NCI-H187 treated with DMSO at 0.1 percent for 48 hours (cell line): ENCODE measurements around the gene DRAXIN.

Experiments used
- DNase-seq: peaks from one replicate; lab custom pipeline; 2025; lab: John Stamatoyannopoulos, UW

The DRAXIN gene

GRCh38 chr1:11765661-11766428, 74.3 kb downstream of the DRAXIN start:
- no peak for DNase-seq

- no peak for DNase-seq
Observed at GRCh38 chr1:11766429-11766776, 74.9 kb downstream of the DRAXIN start.

DNA sequence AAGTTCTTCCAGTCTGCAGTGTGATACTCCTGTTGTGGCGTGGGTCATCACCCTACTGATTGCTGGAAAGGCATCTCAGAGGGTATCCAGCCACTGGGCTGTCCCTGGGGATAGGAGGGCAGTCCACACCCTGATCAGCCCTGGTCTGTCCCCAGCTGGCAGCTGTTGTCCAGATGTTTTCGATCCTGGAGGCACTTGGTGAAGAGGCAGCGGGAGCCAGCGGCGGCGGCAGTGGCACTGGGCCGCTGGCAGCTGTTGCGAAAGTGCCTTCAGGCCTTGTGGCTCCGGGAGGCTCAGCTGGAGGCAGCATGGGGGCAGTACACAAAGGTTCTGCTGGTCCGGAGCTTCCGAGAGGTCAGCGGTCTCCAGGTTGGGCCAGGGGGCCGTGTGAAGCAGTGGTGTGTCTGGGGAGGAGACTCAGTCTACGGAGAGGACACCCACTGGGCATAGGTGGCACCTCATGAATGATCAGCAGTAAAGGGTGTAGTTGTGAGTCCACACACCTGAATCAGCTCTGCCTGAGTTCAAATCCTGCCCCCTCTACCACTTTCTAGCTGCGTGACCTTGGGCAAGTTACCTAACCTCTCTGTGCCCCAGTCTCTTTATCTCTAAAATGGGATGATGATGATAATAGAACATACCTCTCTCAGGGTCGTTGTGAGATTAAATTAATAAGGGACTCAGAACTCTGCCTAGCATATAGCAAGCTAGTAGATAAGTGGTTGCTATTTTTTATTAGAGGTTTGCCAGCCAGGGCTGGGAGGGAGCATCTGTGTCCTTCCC, 76.6 kb downstream of the DRAXIN start:
- no peak for DNase-seq

GRCh38 chr1:11768821-11769220, 77.3 kb downstream of the DRAXIN start:
- no peak for DNase-seq

DNA sequence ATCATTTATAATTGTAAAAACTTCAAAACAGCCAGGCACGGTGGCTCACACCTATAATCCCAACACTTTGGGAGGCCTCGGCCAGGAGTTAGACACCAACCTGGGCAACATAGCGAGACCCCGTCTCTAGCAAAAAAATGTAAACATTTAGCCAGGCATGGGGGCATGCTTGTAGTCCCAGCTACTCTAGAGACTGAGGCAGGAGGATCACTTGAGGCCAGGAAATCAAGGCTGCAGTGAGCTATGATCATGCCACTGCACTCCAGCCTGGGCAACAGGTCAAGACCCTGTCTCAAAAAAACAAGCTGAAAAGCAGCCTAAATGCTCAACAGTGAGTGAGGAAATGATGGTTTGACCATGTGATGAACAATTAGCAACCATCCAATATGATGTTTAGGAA, 77.8 kb downstream of the DRAXIN start:
- no peak for DNase-seq

DNA sequence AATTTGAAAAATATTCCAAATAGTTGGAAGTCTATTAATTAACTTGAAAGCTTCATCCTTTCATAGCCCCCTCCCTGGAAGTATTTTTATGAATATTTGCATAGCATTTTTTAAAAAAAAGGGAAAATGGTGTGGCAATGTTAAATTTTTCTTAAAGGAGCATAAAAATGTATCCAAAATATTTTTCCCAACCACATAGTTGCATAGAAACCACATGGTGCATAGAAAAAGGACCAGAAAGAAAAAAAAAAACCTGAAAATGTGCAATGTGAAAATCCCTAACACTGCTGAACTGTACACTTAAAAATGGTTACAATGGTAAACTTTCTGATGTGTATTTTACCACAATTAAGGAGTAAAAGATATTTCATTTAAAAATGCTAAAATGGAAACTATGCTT, 78.5 kb downstream of the DRAXIN start:
- DNase-seq = no peak

DNA sequence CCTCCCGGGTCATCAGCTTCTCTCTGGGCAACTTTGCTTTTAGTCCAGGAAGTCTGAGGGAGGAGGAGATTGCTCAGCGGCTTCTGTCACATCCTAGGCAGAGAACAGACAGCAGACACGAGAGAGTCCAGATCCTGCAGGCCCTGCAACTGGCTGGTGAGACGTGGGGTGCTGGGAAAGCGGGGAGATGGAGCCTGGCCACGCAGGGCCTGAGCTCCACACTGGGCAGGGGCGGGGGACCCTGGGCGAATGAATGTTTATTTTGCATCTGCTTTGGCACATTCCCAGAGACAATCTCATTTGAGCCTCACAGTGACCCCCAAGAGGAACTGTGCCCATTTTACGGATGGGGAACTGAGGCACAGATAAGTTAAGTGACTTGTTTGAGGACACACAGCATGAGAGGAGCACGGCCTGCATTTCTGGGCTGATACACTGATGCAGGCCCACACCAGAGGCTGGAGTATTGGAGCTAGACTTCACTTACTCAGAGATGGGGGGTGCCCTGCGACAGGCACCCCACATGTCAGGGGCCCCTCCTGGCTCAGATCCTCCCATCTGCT, 80.1 kb downstream of the DRAXIN start:
- DNase-seq = no peak

- no peak for DNase-seq
Observed at GRCh38 chr1:11772458-11772857, 80.9 kb downstream of the DRAXIN start.

GRCh38 chr1:11774753-11775152, 83.2 kb downstream of the DRAXIN start:
- DNase-seq = no peak
